H9 (cell line): ENCODE data around the gene TRPV3. TPM values are rescaled to one million over a fixed set of nuclear protein-coding genes. Genes with fewer than 3 reads are reported as not detected.

Source experiments
- DNase-seq: peaks from one replicate; pipeline ENCODE4 v3.0.0-alpha.2; 2017
- H2AFZ ChIP-seq: one replicate; pipeline ENCODE4 v1.6.1; 2013; ENCODE audit warnings: mild to moderate bottlenecking, low read length, control low read depth, moderate library complexity
- H2AK5ac ChIP-seq: 2 replicates; pipeline ENCODE4 v1.6.1; 2013; ENCODE audit warnings: low read length, control low read depth, mixed read lengths; ENCODE audit not compliant: insufficient read length
- H2BK120ac ChIP-seq: one replicate; pipeline ENCODE4 v1.6.1; 2013; ENCODE audit warnings: low read depth, mild to moderate bottlenecking, low read length, control low read depth, inconsistent platforms; ENCODE audit not compliant: poor library complexity, severe bottlenecking
- H2BK12ac ChIP-seq: 2 replicates; pipeline ENCODE4 v1.6.1; 2013; ENCODE audit warnings: low read length, control low read depth, mixed read lengths, low read depth; ENCODE audit not compliant: insufficient read length
- H2BK15ac ChIP-seq: 2 replicates; pipeline ENCODE4 v1.6.1; 2013; ENCODE audit warnings: low read depth, low read length, control low read depth
- H2BK20ac ChIP-seq: one replicate; pipeline ENCODE4 v1.6.1; 2013; ENCODE audit warnings: low read depth, mild to moderate bottlenecking, low read length, control low read depth, inconsistent platforms; ENCODE audit not compliant: poor library complexity, severe bottlenecking
- H2BK5ac ChIP-seq: 2 replicates; pipeline ENCODE4 v1.6.1; 2013; ENCODE audit warnings: low read length, control low read depth, mixed read lengths; ENCODE audit not compliant: insufficient read length
- H3K14ac ChIP-seq: 2 replicates; pipeline ENCODE4 v1.6.1; 2013; ENCODE audit warnings: low read length, control low read depth; ENCODE audit not compliant: insufficient read depth
- H3K18ac ChIP-seq: 2 replicates; pipeline ENCODE4 v1.6.1; 2013; ENCODE audit warnings: low read depth, mild to moderate bottlenecking, mixed read lengths, low read length, control low read depth; ENCODE audit not compliant: insufficient read length
- H3K23ac ChIP-seq: 2 replicates; pipeline ENCODE4 v1.6.1; 2013; ENCODE audit warnings: low read length, control low read depth, mixed read lengths, low read depth; ENCODE audit not compliant: insufficient read length
- H3K23me2 ChIP-seq: 2 replicates; pipeline ENCODE4 v1.6.1; 2013; ENCODE audit warnings: low read depth, mild to moderate bottlenecking, mixed read lengths, low read length, control low read depth; ENCODE audit not compliant: insufficient read length, poor library complexity, severe bottlenecking
- H3K27ac ChIP-seq: 2 replicates; pipeline ENCODE4 v1.5.1; 2013; ENCODE audit warnings: low read length, control low read depth, mixed read lengths, low read depth; ENCODE audit not compliant: insufficient read length
- H3K27me3 ChIP-seq: 2 replicates; pipeline ENCODE4 v1.6.1; 2013; ENCODE audit warnings: low read length, control low read depth, inconsistent platforms; ENCODE audit not compliant: insufficient read depth
- H3K4ac ChIP-seq: 2 replicates; pipeline ENCODE4 v1.6.1; 2013; ENCODE audit warnings: low read depth, mild to moderate bottlenecking, control low read depth, inconsistent platforms, low read length, moderate library complexity
- H3K4me1 ChIP-seq: 2 replicates; pipeline ENCODE4 v1.6.1; 2013; ENCODE audit warnings: low read length, control low read depth, inconsistent platforms; ENCODE audit not compliant: insufficient read depth
- H3K4me2 ChIP-seq: 2 replicates; pipeline ENCODE4 v1.6.1; 2013; ENCODE audit warnings: low read length, control low read depth, mixed read lengths; ENCODE audit not compliant: insufficient read length, insufficient read depth
- H3K56ac ChIP-seq: 2 replicates; pipeline ENCODE4 v1.6.1; 2013; ENCODE audit warnings: low read depth, mild to moderate bottlenecking, mixed read lengths, low read length, control low read depth; ENCODE audit not compliant: insufficient read length
- H3K79me1 ChIP-seq: 2 replicates; pipeline ENCODE4 v1.6.1; 2013; ENCODE audit warnings: low read depth, mild to moderate bottlenecking, moderate library complexity, low read length, control low read depth, inconsistent platforms; ENCODE audit not compliant: insufficient read depth, poor library complexity, severe bottlenecking
- H3K79me2 ChIP-seq: 2 replicates; pipeline ENCODE4 v1.6.1; 2013; ENCODE audit warnings: low read length, control low read depth, inconsistent platforms; ENCODE audit not compliant: insufficient read depth
- H3K9ac ChIP-seq: 2 replicates; pipeline ENCODE4 v1.6.1; 2013; ENCODE audit warnings: low read length, control low read depth, mixed read lengths; ENCODE audit not compliant: insufficient read length; ENCODE audit errors: extremely low read depth
- H3K9me3 ChIP-seq: one replicate; pipeline ENCODE4 v1.6.1; 2013; ENCODE audit warnings: low read depth, low read length, inconsistent platforms; ENCODE audit not compliant: control insufficient read depth
- H3T11ph ChIP-seq: one replicate; pipeline ENCODE4 v1.6.1; 2013; ENCODE audit warnings: mild to moderate bottlenecking, low read length, control low read depth, inconsistent platforms
- H4K20me1 ChIP-seq: one replicate; pipeline ENCODE4 v1.6.1; 2013; ENCODE audit not compliant: control insufficient read depth, insufficient read length, insufficient read depth
- H4K5ac ChIP-seq: 2 replicates; pipeline ENCODE4 v1.6.1; 2013; ENCODE audit warnings: low read depth, mild to moderate bottlenecking, mixed read lengths, low read length, control low read depth; ENCODE audit not compliant: insufficient read length
- H4K8ac ChIP-seq: replicated peaks from 2 replicates; pipeline ENCODE4 v1.6.1; 2013; ENCODE audit warnings: low read length, control low read depth, mixed read lengths, low read depth; ENCODE audit not compliant: insufficient read length
- H4K91ac ChIP-seq: 2 replicates; pipeline ENCODE4 v1.6.1; 2013; ENCODE audit warnings: low read depth, mild to moderate bottlenecking, moderate library complexity, mixed read lengths, low read length, control low read depth; ENCODE audit not compliant: insufficient read length
- H3K27ac Mint-ChIP-seq, 3 experiments: 2 replicates in 2 of 3; 3 replicates in 1 of 3; pipeline ENCODE4 v1.8.0; 2020 to 2021; ENCODE audit warnings: mixed read lengths in 3 of 3, mild to moderate bottlenecking in 1 of 3, moderate library complexity in 1 of 3
- H3K27me3 Mint-ChIP-seq: 2 replicates; pipeline ENCODE4 v1.8.0; 2021; ENCODE audit warnings: low read depth, mild to moderate bottlenecking, moderate library complexity, mixed read lengths
- H3K36me3 Mint-ChIP-seq, 3 experiments: 2 replicates in 2 of 3; 3 replicates in 1 of 3; pipeline ENCODE4 v1.8.0; 2020 to 2021; ENCODE audit warnings: low read depth in 3 of 3, mixed read lengths in 3 of 3; ENCODE audit not compliant: insufficient read depth in 1 of 3
- H3K4me1 Mint-ChIP-seq, 2 experiments: 2 replicates each; pipeline ENCODE4 v1.8.0; 2020; ENCODE audit warnings: mixed read lengths in 2 of 2
- H3K4me3 Mint-ChIP-seq, 2 experiments: 2 replicates in 1 of 2; 3 replicates in 1 of 2; pipeline ENCODE4 v1.8.0; 2020 to 2021; ENCODE audit warnings: mild to moderate bottlenecking in 2 of 2, mixed read lengths in 2 of 2, moderate library complexity in 1 of 2
- H3K9me3 Mint-ChIP-seq, 2 experiments: 2 replicates in 1 of 2; 3 replicates in 1 of 2; pipeline ENCODE4 v1.8.0; 2020; ENCODE audit warnings: mild to moderate bottlenecking in 2 of 2, mixed read lengths in 2 of 2, moderate library complexity in 1 of 2
- CTCF ChIP-seq: fragments of 200-600 bp; sonication (generic); conservative IDR thresholded peaks from 3 replicates; pipeline ENCODE4 v1.8.0; 2021; ENCODE audit warnings: antibody characterized with exemption, mild to moderate bottlenecking
- WGBS: extraction: QIAGEN DNeasy Blood & Tissue Kit; methylation state at CpG from one replicate; pipeline ENCODE4 v1.1.7; 2013; ENCODE audit warnings: missing lambda C conversion rate, low lambda C conversion rate, mixed read lengths; ENCODE audit not compliant: insufficient read length; ENCODE audit errors: extremely low coverage; 5-methylcytosine and 5-hydroxymethylcytosine counted together
- total RNA-seq: library from RNA; stranded (reverse); gene quantifications from 2 replicates; pipeline ENCODE4 v1.2.1, GENCODE V29; 2021

The TRPV3 gene
- total RNA-seq, 1 experiment from 2014 or later, result 0.63 TPM

GRCh38 chr17:3592216-3592860 is 34.7 kb upstream of the TRPV3 start:
- Mint-ChIP-seq H3K36me3 (peaks cover 9 to 30% (median 24%) of the 10 kb centered on the region in 3 experiments), H3K27ac (no peak overlapping the region), H3K27me3 (no peaks in the 10 kb centered on the region), H3K9me3 (no peaks in the 10 kb centered on the region), H3K4me1 (peaks cover 2% of the 10 kb centered on the region in 2 experiments; a peak in 3 of 4 replicates), H3K4me3 (no peak overlapping the region)
- Histone ChIP-seq H2BK15ac (no peak overlapping the region), H3K4ac (no peak overlapping the region), H4K20me1 (no peaks in the 10 kb centered on the region), H3K79me2 (no peaks in the 10 kb centered on the region), H4K91ac (no peak overlapping the region), H3K4me1 (no peaks in the 10 kb centered on the region), H3K9me3 (no peaks in the 10 kb centered on the region), H2AFZ (no peak overlapping the region), H2BK120ac (no peak overlapping the region), H3K79me1 (no peaks in the 10 kb centered on the region), H3K23me2 (no peaks in the 10 kb centered on the region), H3K27ac (no peak overlapping the region), H3K56ac (no peak overlapping the region), H4K5ac (no peak overlapping the region), H3K18ac (no peak overlapping the region), H3K23ac (no peak overlapping the region), H3K14ac (no peak overlapping the region; the same call in 1 of the 2 replicates), H2BK5ac (no peak overlapping the region), H2BK20ac (no peak overlapping the region), H3K4me2 (no peak overlapping the region), H3K27me3 (no peaks in the 10 kb centered on the region), H2AK5ac (no peak overlapping the region), H2BK12ac (no peak overlapping the region), H3K9ac (no peak overlapping the region), H3T11ph (no peak overlapping the region), H4K8ac (no peak overlapping the region)
- no peak for TF ChIP-seq CTCF
- DNase-seq, result no peak
- WGBS, result no CpG with 5 or more reads among the region's 15 CpGs
